Vagina (tissue), 2 donors: Measurements from ENCODE around the gene FOXD2. TPM values are rescaled to one million over a fixed set of nuclear protein-coding genes. Genes with fewer than 3 reads are reported as not detected.

Source experiments
- DNase-seq, 2 donors: peaks; one replicate each; pipeline ENCODE4 v3.0.0-alpha.2; 2017; ENCODE audit errors: extremely low spot score in 2 of 2
- H3K27ac ChIP-seq: fragments of 200-600 bp; sonication (generic); one replicate; pipeline ENCODE4 v1.5.1; 2019
- H3K27me3 ChIP-seq: fragments of 200-600 bp; sonication (generic); one replicate; pipeline ENCODE4 v1.5.1; 2019
- H3K36me3 ChIP-seq, 2 donors: fragments of 200-600 bp; sonication (generic); one replicate each; pipeline ENCODE4 v1.5.1; 2017 to 2019
- H3K4me1 ChIP-seq: fragments of 200-600 bp; sonication (generic); one replicate; pipeline ENCODE4 v1.5.1; 2019
- H3K4me3 ChIP-seq, 2 donors: fragments of 200-600 bp; sonication (generic); 1 replicate in 1 of 2; 2 replicates in 1 of 2; pipeline ENCODE4 v1.5.1; 2016 to 2019
- H3K9me3 ChIP-seq: fragments of 200-600 bp; sonication (generic); one replicate; pipeline ENCODE4 v1.5.1; 2019
- POLR2A ChIP-seq, 2 donors: fragments of 450-650 bp; IDR thresholded peaks; one replicate each; pipeline ENCODE4 v1.6.1; 2017; ENCODE audit warnings: antibody characterized with exemption in 2 of 2, mild to moderate bottlenecking in 2 of 2, moderate library complexity in 2 of 2
- POLR2AphosphoS5 ChIP-seq, 2 donors: sonication (generic); formaldehyde crosslinking; IDR thresholded peaks; one replicate each; pipeline ENCODE4 v1.9.0; 2017; ENCODE audit warnings: antibody characterized with exemption in 2 of 2, mild to moderate bottlenecking in 2 of 2, low read depth in 1 of 2; ENCODE audit not compliant: insufficient read depth in 1 of 2
- intact Hi-C: fragments of 100-400 bp; cut with DNase I; formaldehyde crosslinking; loops from one replicate; pipeline ENCODE4 v1.15.1; 2023
- total RNA-seq: library from RNA; depleted of rRNA; stranded (reverse); fragments of >200 nt; gene quantifications from one replicate; pipeline ENCODE4 v1.2.3, GENCODE V29; 2016
- TF ChIP-seq, protein P1 (sequence below), 3 experiments: fragments of 450-650 bp in 2 of 3; fragments of 200-600 bp in 1 of 3; sonication (generic) in 1 of 3; IDR thresholded peaks; one replicate each; pipeline ENCODE4 v1.5.1; 2017 to 2019; ENCODE audit warnings: antibody characterized with exemption in 3 of 3, mild to moderate bottlenecking in 2 of 3, moderate library complexity in 2 of 3

Gene FOXD2
- total RNA-seq, 1 donor from 2014 or later, result 0.98 TPM

DNA sequence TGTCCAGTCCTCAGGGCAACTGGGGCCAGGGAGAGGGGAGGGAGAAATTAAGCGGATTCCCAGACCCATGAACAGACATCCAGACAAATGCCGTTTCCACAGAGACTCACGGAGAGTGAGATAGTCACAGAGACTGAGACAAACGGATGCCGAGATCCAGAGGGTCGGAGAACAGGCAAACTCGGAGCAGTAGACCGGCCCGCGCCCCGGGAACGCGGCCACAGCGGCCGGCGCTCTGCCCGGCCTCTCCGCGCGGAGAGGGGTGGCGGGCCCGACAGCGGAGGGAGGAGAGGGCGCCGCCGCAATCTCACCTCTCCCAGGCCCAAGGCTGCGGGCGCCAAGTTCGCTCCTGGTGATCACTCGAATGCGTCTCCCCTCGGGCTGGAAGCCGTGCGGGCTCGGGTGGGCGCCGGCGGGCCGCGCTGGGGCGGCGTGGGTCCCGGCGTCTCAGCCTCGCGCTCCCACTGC is 831 bp upstream of the FOXD2 start:
- Histone ChIP-seq H3K9me3 (no peaks in the 10 kb centered on the region), H3K27me3 (peaks cover 20% of the 10 kb centered on the region), H3K4me3 (peak overlapping the region; percentile 50 to 66), H3K4me1 (peaks cover 49% of the 10 kb centered on the region), H3K36me3 (no peaks in the 10 kb centered on the region), H3K27ac (peak overlapping the region; percentile 50)
- intact Hi-C loops, result loop anchor here (1.0 kb wide), 1 partner anchor 273 kb away; no protein-coding TSS in a partner anchor
- no peak for DNase-seq
- TF ChIP-seq POLR2AphosphoS5 (IDR thresholded peaks at IDR 0.05; ENCODE audit: insufficient read depth in 1 of 2, low read depth in 1 of 2) (no peak), POLR2A (IDR thresholded peaks at IDR 0.05) (no peak)
- TF ChIP-seq, protein P1, sequence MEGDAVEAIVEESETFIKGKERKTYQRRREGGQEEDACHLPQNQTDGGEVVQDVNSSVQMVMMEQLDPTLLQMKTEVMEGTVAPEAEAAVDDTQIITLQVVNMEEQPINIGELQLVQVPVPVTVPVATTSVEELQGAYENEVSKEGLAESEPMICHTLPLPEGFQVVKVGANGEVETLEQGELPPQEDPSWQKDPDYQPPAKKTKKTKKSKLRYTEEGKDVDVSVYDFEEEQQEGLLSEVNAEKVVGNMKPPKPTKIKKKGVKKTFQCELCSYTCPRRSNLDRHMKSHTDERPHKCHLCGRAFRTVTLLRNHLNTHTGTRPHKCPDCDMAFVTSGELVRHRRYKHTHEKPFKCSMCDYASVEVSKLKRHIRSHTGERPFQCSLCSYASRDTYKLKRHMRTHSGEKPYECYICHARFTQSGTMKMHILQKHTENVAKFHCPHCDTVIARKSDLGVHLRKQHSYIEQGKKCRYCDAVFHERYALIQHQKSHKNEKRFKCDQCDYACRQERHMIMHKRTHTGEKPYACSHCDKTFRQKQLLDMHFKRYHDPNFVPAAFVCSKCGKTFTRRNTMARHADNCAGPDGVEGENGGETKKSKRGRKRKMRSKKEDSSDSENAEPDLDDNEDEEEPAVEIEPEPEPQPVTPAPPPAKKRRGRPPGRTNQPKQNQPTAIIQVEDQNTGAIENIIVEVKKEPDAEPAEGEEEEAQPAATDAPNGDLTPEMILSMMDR (IDR thresholded peaks at IDR 0.05), result no peak

DNA sequence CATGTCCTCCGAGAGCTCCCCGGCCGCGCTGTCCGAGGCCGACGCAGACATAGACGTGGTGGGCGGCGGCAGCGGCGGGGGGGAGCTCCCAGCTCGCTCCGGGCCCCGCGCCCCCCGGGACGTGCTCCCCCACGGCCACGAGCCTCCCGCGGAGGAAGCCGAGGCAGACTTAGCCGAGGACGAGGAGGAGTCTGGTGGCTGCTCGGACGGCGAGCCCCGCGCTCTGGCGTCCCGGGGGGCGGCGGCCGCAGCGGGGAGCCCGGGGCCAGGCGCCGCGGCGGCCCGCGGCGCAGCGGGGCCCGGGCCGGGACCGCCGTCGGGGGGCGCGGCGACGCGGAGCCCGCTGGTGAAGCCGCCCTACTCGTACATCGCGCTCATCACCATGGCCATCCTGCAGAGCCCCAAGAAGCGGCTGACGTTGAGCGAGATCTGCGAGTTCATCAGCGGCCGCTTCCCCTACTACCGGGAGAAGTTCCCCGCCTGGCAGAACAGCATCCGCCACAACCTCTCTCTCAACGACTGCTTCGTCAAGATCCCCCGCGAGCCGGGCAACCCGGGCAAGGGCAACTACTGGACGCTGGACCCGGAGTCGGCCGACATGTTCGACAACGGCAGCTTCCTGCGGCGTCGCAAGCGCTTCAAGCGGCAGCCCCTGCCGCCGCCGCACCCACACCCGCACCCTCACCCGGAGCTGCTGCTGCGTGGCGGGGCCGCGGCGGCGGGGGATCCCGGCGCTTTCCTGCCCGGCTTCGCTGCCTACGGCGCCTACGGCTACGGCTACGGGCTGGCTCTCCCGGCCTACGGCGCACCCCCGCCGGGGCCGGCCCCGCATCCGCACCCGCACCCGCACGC is 547 bp downstream of the FOXD2 start:
- TF ChIP-seq POLR2AphosphoS5 (IDR thresholded peaks at IDR 0.05; ENCODE audit: insufficient read depth in 1 of 2, low read depth in 1 of 2), result no peak
- no peak for TF ChIP-seq POLR2A (IDR thresholded peaks at IDR 0.05)
- TF ChIP-seq, protein P1 (IDR thresholded peaks at IDR 0.05), result no peak
- H3K4me3 ChIP-seq, result peak overlapping the region; percentile 50 to 66
- no peaks in the 10 kb centered on the region for H3K9me3 ChIP-seq
- H3K27me3 ChIP-seq, result peaks cover 25% of the 10 kb centered on the region
- intact Hi-C loops, result no loop called here
- peaks cover 35% of the 10 kb centered on the region for H3K4me1 ChIP-seq
- no peaks in the 10 kb centered on the region for H3K36me3 ChIP-seq
- no peak for DNase-seq
- H3K27ac ChIP-seq, result peak overlapping the region; percentile 50

DNA sequence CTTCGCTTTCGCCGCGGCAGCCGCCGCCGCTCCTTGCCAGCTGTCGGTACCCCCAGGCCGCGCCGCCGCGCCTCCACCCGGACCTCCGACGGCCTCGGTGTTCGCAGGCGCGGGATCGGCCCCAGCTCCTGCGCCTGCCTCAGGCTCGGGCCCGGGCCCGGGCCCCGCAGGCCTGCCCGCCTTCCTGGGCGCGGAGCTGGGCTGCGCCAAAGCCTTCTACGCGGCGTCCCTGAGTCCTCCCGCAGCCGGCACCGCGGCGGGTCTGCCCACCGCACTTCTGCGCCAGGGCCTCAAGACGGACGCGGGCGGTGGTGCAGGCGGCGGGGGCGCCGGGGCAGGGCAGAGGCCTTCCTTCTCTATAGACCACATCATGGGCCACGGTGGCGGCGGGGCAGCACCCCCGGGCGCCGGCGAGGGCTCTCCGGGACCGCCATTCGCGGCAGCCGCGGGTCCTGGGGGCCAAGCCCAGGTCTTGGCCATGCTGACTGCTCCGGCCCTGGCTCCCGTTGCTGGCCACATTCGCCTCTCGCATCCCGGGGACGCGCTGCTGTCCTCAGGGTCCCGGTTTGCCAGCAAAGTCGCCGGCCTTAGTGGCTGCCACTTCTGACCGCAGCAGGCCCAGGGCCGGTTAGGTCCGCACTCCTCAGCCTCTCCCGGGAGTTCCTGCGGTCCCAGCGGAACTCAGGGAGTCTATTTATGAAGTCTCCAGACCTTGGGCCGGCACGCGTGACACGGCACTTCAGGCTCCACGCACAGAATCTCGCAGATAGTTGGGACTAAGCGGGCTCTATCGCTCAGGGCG is 1.4 kb downstream of the FOXD2 start:
- intact Hi-C loops, result no loop called here
- H3K4me1 ChIP-seq, result peaks cover 31% of the 10 kb centered on the region
- no peak for DNase-seq

DNA sequence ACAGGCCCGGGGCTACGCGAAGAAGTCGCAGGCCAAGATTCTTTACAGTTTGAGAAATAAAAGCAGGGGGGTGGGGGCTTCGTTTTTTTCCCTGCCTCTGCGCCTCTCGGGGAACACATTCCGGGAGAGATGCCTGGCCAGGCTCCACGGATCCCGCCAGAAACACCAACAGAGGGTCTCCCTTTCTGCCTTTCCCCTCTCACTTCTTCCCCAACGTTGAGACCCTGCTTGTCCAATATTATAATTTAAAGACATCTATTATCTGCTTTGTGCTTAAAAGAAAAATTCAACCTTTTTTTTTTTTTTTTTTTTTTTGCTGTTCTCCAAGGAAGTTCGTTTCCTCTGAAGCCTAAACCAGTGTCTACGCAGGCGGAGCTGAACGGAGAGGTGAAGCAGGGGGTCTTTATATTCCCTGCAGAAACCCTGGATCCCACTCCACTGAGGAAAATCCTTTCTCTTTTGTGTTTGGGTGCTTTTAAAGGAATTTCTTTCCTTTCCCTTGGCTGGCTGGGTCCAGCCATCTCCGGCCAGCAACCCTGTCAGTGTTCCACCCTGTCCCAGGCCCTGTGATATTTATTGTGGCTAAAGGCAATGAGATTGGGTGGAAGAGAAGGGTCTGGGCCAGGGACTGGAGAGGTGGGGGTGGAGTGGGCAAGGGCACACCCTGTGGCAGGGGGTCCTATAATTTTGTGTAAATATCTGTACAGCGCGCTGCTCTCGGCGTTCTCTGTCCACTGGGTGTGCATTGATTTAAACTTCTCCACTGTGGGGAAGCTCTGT is 2.2 kb downstream of the FOXD2 start:
- Histone ChIP-seq H3K27me3 (peaks cover 25% of the 10 kb centered on the region), H3K9me3 (no peaks in the 10 kb centered on the region), H3K4me3 (peak overlapping the region in 1 of 2 donors; percentile 42), H3K4me1 (peaks cover 31% of the 10 kb centered on the region), H3K36me3 (no peaks in the 10 kb centered on the region), H3K27ac (no peak overlapping the region)
- DNase-seq, result no peak
- TF ChIP-seq POLR2AphosphoS5 (IDR thresholded peaks at IDR 0.05; ENCODE audit: insufficient read depth in 1 of 2, low read depth in 1 of 2), result no peak
- no peak for TF ChIP-seq POLR2A (IDR thresholded peaks at IDR 0.05)
- TF ChIP-seq, protein P1 (IDR thresholded peaks at IDR 0.05), result no peak
- intact Hi-C loops, result no loop called here

More for the DNA sequence above, 1.4 kb downstream of the FOXD2 start:
- Histone ChIP-seq H3K27me3 (peaks cover 25% of the 10 kb centered on the region), H3K9me3 (no peaks in the 10 kb centered on the region), H3K36me3 (no peaks in the 10 kb centered on the region), H3K27ac (no peak overlapping the region), H3K4me3 (peak overlapping the region; percentile 42 to 50)
- TF ChIP-seq, protein P1 (IDR thresholded peaks at IDR 0.05), result no peak
